ENCODE results near the gene PHACTR1. TPM values are rescaled to one million over a fixed set of nuclear protein-coding genes. Genes with fewer than 3 reads are reported as not detected.

The PHACTR1 gene
- total and polyA plus RNA-seq, 2 donors: 3.1 to 6.3 TPM

GRCh38 chr6:13172291-13172690 lies 455.7 kb downstream of the PHACTR1 start:
- Histone ChIP-seq H3K27me3 (ENCODE audit: control insufficient read depth in 2 of 2, insufficient read depth in 1 of 2, low read length in 1 of 2) (no peaks in the 10 kb centered on the region), H3K4me3 (ENCODE audit: low read length in 2 of 2) (no peak overlapping the region), H3K9me3 (ENCODE audit: control insufficient read depth in 2 of 2, insufficient read depth in 1 of 2, low read length in 1 of 2) (peaks cover 0 to 1% of the 10 kb centered on the region in 2 donors), H3K36me3 (ENCODE audit: control insufficient read depth in 2 of 2, insufficient read depth in 2 of 2, low read length in 1 of 2) (no peaks in the 10 kb centered on the region), H3K4me1 (ENCODE audit: control insufficient read depth in 2 of 2, insufficient read depth in 2 of 2, low read length in 2 of 2) (no peaks in the 10 kb centered on the region), H3K27ac (ENCODE audit: low read depth in 1 of 2, low read length in 1 of 2) (no peak overlapping the region)
- no peak for DNase-seq (ENCODE audit: low read depth in 6 of 9, low spot score in 9 of 9)
- 98% methylated on average over 3 of the region's 3 CpGs for WGBS

GRCh38 chr6:13175087-13175486 lies 458.5 kb downstream of the PHACTR1 start:
- 93% methylated on average over 2 of the region's 2 CpGs for WGBS
- Histone ChIP-seq H3K4me1 (ENCODE audit: control insufficient read depth in 2 of 2, insufficient read depth in 2 of 2, low read length in 2 of 2) (peaks cover 0 to 3% of the 10 kb centered on the region in 2 donors), H3K27me3 (ENCODE audit: control insufficient read depth in 2 of 2, insufficient read depth in 1 of 2, low read length in 1 of 2) (no peaks in the 10 kb centered on the region), H3K9me3 (ENCODE audit: control insufficient read depth in 2 of 2, insufficient read depth in 1 of 2, low read length in 1 of 2) (no peaks in the 10 kb centered on the region), H3K4me3 (ENCODE audit: low read length in 2 of 2) (no peak overlapping the region), H3K36me3 (ENCODE audit: control insufficient read depth in 2 of 2, insufficient read depth in 2 of 2, low read length in 1 of 2) (no peaks in the 10 kb centered on the region), H3K27ac (ENCODE audit: low read depth in 1 of 2, low read length in 1 of 2) (no peak overlapping the region)
- no peak for DNase-seq (ENCODE audit: low read depth in 6 of 9, low spot score in 9 of 9)

GRCh38 chr6:13175759-13176158 lies 459.2 kb downstream of the PHACTR1 start:
- Histone ChIP-seq H3K9me3 (ENCODE audit: control insufficient read depth in 2 of 2, insufficient read depth in 1 of 2, low read length in 1 of 2) (no peaks in the 10 kb centered on the region), H3K27me3 (ENCODE audit: control insufficient read depth in 2 of 2, insufficient read depth in 1 of 2, low read length in 1 of 2) (no peaks in the 10 kb centered on the region), H3K36me3 (ENCODE audit: control insufficient read depth in 2 of 2, insufficient read depth in 2 of 2, low read length in 1 of 2) (no peaks in the 10 kb centered on the region), H3K4me1 (ENCODE audit: control insufficient read depth in 2 of 2, insufficient read depth in 2 of 2, low read length in 2 of 2) (peaks cover 0 to 3% of the 10 kb centered on the region in 2 donors), H3K4me3 (ENCODE audit: low read length in 2 of 2) (no peak overlapping the region), H3K27ac (ENCODE audit: low read depth in 1 of 2, low read length in 1 of 2) (no peak overlapping the region)
- DNase-seq (ENCODE audit: low read depth in 6 of 9, low spot score in 9 of 9): no peak
- WGBS: 84% methylated on average over 4 of the region's 4 CpGs

GRCh38 chr6:13177664-13178063 lies 461.1 kb downstream of the PHACTR1 start:
- H3K4me3 ChIP-seq (ENCODE audit: low read length in 2 of 2): no peak overlapping the region
- H3K9me3 ChIP-seq (ENCODE audit: control insufficient read depth in 2 of 2, insufficient read depth in 1 of 2, low read length in 1 of 2): no peaks in the 10 kb centered on the region
- H3K27ac ChIP-seq (ENCODE audit: low read depth in 1 of 2, low read length in 1 of 2): no peak overlapping the region
- H3K4me1 ChIP-seq (ENCODE audit: control insufficient read depth in 2 of 2, insufficient read depth in 2 of 2, low read length in 2 of 2): peaks cover 0 to 3% of the 10 kb centered on the region in 2 donors
- no peaks in the 10 kb centered on the region for H3K36me3 ChIP-seq (ENCODE audit: control insufficient read depth in 2 of 2, insufficient read depth in 2 of 2, low read length in 1 of 2)
- no peaks in the 10 kb centered on the region for H3K27me3 ChIP-seq (ENCODE audit: control insufficient read depth in 2 of 2, insufficient read depth in 1 of 2, low read length in 1 of 2)
- DNase-seq (ENCODE audit: low read depth in 6 of 9, low spot score in 9 of 9): no peak
- 95% methylated on average over 2 of the region's 2 CpGs for WGBS

DNA sequence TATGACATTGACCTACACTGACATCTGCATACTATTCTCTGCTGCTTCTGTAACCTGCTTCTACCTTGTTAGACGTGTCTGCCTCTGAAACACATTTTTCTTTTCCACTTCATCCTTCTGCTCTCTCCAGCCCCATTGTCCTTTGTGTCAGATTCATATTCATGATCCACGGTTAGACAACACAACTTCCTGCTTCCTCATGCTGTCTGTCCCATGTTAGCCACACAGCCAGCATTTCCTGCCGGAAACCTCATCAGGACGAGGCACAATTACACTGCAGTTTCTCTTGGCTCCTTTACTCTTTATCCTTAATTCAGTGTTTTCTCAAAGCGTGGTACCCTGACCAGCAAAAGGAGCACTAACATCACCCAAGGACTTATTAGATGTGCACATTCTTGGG lies 461.5 kb downstream of the PHACTR1 start:
- no peak overlapping the region for H3K27ac ChIP-seq (ENCODE audit: low read depth in 1 of 2, low read length in 1 of 2)
- no peaks in the 10 kb centered on the region for H3K9me3 ChIP-seq (ENCODE audit: control insufficient read depth in 2 of 2, insufficient read depth in 1 of 2, low read length in 1 of 2)
- WGBS: 11% methylated on average over 5 of the region's 5 CpGs
- no peaks in the 10 kb centered on the region for H3K36me3 ChIP-seq (ENCODE audit: control insufficient read depth in 2 of 2, insufficient read depth in 2 of 2, low read length in 1 of 2)
- DNase-seq (ENCODE audit: low read depth in 6 of 9, low spot score in 9 of 9): peak in 1 of 9 donors; percentile 5
- H3K4me1 ChIP-seq (ENCODE audit: control insufficient read depth in 2 of 2, insufficient read depth in 2 of 2, low read length in 2 of 2): peaks cover 0 to 3% of the 10 kb centered on the region in 2 donors
- no peak overlapping the region for H3K4me3 ChIP-seq (ENCODE audit: low read length in 2 of 2)
- H3K27me3 ChIP-seq (ENCODE audit: control insufficient read depth in 2 of 2, insufficient read depth in 1 of 2, low read length in 1 of 2): no peaks in the 10 kb centered on the region

DNA sequence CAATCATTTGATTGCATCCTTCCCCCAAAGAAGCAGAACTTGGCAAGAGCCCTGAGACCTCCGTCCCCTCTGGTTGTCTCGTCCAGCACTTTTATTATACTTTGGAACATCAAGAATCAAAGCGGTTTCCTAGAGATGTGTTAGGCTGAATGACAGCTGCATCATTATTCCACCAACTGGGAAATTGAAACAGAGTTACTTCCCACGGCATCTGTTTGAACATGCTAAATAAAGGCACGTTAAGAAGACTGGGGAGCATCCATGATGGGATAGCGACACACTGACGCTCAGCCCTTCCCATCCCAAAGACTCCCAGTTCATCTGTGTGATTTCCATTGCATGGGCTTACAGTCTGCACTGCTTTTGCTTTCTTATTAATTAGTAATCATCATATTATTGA lies 464.0 kb downstream of the PHACTR1 start:
- no peaks in the 10 kb centered on the region for H3K27me3 ChIP-seq (ENCODE audit: control insufficient read depth in 2 of 2, insufficient read depth in 1 of 2, low read length in 1 of 2)
- H3K36me3 ChIP-seq (ENCODE audit: control insufficient read depth in 2 of 2, insufficient read depth in 2 of 2, low read length in 1 of 2): no peaks in the 10 kb centered on the region
- no peaks in the 10 kb centered on the region for H3K9me3 ChIP-seq (ENCODE audit: control insufficient read depth in 2 of 2, insufficient read depth in 1 of 2, low read length in 1 of 2)
- WGBS: 96% methylated on average over 7 of the region's 7 CpGs
- peaks cover 0 to 3% of the 10 kb centered on the region in 2 donors for H3K4me1 ChIP-seq (ENCODE audit: control insufficient read depth in 2 of 2, insufficient read depth in 2 of 2, low read length in 2 of 2)
- H3K27ac ChIP-seq (ENCODE audit: low read depth in 1 of 2, low read length in 1 of 2): no peak overlapping the region
- no peak overlapping the region for H3K4me3 ChIP-seq (ENCODE audit: low read length in 2 of 2)
- DNase-seq (ENCODE audit: low read depth in 6 of 9, low spot score in 9 of 9): no peak

GRCh38 chr6:13181393-13181792 lies 464.8 kb downstream of the PHACTR1 start:
- Histone ChIP-seq H3K27ac (ENCODE audit: low read depth in 1 of 2, low read length in 1 of 2) (no peak overlapping the region), H3K9me3 (ENCODE audit: control insufficient read depth in 2 of 2, insufficient read depth in 1 of 2, low read length in 1 of 2) (no peaks in the 10 kb centered on the region), H3K27me3 (ENCODE audit: control insufficient read depth in 2 of 2, insufficient read depth in 1 of 2, low read length in 1 of 2) (no peaks in the 10 kb centered on the region), H3K4me3 (ENCODE audit: low read length in 2 of 2) (no peak overlapping the region), H3K4me1 (ENCODE audit: control insufficient read depth in 2 of 2, insufficient read depth in 2 of 2, low read length in 2 of 2) (peaks cover 0 to 3% of the 10 kb centered on the region in 2 donors), H3K36me3 (ENCODE audit: control insufficient read depth in 2 of 2, insufficient read depth in 2 of 2, low read length in 1 of 2) (no peaks in the 10 kb centered on the region)
- DNase-seq (ENCODE audit: low read depth in 6 of 9, low spot score in 9 of 9): no peak
- WGBS: 82% methylated on average over 8 of the region's 8 CpGs

DNA sequence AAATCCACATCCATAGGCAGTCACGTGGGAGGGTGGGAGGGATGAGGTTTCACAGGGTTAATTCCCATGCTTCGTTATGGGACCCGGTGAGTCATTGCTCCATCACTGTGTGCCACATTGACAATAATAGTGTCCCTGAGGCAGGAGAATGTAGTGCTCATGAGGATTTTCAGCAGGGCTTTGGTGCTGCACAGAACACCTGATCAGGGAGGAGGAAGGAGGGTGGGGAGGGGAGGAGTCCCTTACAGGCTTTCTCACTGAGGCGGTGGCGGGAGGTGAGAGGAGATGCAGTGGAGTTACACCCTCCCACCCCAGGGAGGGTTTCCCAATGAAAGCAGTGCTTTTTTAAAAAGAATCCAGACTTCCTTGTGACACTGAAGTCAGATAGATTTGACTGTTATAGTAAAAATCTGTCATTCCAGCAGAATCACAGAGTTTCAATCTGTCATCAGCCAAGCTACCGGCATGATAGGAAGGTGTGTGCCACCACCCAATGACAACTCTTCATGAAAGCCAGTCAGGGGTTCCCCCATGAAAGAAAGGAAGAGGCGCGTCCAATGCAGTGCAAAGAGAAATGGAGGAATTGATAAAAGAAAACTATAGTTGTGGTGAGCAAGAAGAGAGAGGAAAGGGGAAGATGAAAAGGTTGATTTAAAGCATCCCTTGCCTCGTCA lies 467.0 kb downstream of the PHACTR1 start:
- no peaks in the 10 kb centered on the region for H3K36me3 ChIP-seq (ENCODE audit: control insufficient read depth in 2 of 2, insufficient read depth in 2 of 2, low read length in 1 of 2)
- H3K27ac ChIP-seq (ENCODE audit: low read depth in 1 of 2, low read length in 1 of 2): no peak overlapping the region
- H3K27me3 ChIP-seq (ENCODE audit: control insufficient read depth in 2 of 2, insufficient read depth in 1 of 2, low read length in 1 of 2): no peaks in the 10 kb centered on the region
- WGBS: 92% methylated on average over 9 of the region's 9 CpGs
- no peaks in the 10 kb centered on the region for H3K9me3 ChIP-seq (ENCODE audit: control insufficient read depth in 2 of 2, insufficient read depth in 1 of 2, low read length in 1 of 2)
- H3K4me3 ChIP-seq (ENCODE audit: low read length in 2 of 2): no peak overlapping the region
- no peaks in the 10 kb centered on the region for H3K4me1 ChIP-seq (ENCODE audit: control insufficient read depth in 2 of 2, insufficient read depth in 2 of 2, low read length in 2 of 2)
- DNase-seq (ENCODE audit: low read depth in 6 of 9, low spot score in 9 of 9): no peak

DNA sequence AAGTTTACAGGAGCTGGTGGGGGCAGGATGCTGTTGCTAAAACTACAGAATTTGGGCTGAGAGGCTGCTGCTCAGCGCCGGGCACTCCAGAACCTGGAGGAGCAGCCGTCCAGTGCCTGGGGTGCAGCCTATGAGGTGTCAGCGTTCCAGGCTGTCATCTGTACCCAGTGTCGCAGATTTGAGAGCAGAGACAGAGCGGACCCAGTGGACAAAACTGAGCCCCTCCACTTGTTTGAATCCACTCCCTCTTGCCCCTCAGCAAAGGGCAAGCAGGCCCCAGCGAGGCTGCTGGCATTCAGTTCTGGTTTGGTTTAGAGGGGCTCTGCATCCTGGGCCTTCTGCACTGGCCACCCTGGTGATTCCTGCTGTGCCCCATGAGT lies 467.5 kb downstream of the PHACTR1 start:
- H3K9me3 ChIP-seq (ENCODE audit: control insufficient read depth in 2 of 2, insufficient read depth in 1 of 2, low read length in 1 of 2): no peaks in the 10 kb centered on the region
- H3K36me3 ChIP-seq (ENCODE audit: control insufficient read depth in 2 of 2, insufficient read depth in 2 of 2, low read length in 1 of 2): no peaks in the 10 kb centered on the region
- no peaks in the 10 kb centered on the region for H3K4me1 ChIP-seq (ENCODE audit: control insufficient read depth in 2 of 2, insufficient read depth in 2 of 2, low read length in 2 of 2)
- no peak overlapping the region for H3K4me3 ChIP-seq (ENCODE audit: low read length in 2 of 2)
- 97% methylated on average over 7 of the region's 7 CpGs for WGBS
- no peak overlapping the region for H3K27ac ChIP-seq (ENCODE audit: low read depth in 1 of 2, low read length in 1 of 2)
- H3K27me3 ChIP-seq (ENCODE audit: control insufficient read depth in 2 of 2, insufficient read depth in 1 of 2, low read length in 1 of 2): no peaks in the 10 kb centered on the region
- DNase-seq (ENCODE audit: low read depth in 6 of 9, low spot score in 9 of 9): no peak

Data from thymus (tissue), 11 donors.